NCI-H187 treated with DMSO at 0.1 percent for 48 hours (cell line): ENCODE results near the gene SLC1A4.
"Not testable (repeated sequence)": the region's sequence is repeated elsewhere in the genome, so short reads cannot be mapped to it uniquely, and the experiment has no call there.

Source experiments
- DNase-seq: peaks from one replicate; lab custom pipeline; 2025; lab: John Stamatoyannopoulos, UW

The SLC1A4 gene

DNA sequence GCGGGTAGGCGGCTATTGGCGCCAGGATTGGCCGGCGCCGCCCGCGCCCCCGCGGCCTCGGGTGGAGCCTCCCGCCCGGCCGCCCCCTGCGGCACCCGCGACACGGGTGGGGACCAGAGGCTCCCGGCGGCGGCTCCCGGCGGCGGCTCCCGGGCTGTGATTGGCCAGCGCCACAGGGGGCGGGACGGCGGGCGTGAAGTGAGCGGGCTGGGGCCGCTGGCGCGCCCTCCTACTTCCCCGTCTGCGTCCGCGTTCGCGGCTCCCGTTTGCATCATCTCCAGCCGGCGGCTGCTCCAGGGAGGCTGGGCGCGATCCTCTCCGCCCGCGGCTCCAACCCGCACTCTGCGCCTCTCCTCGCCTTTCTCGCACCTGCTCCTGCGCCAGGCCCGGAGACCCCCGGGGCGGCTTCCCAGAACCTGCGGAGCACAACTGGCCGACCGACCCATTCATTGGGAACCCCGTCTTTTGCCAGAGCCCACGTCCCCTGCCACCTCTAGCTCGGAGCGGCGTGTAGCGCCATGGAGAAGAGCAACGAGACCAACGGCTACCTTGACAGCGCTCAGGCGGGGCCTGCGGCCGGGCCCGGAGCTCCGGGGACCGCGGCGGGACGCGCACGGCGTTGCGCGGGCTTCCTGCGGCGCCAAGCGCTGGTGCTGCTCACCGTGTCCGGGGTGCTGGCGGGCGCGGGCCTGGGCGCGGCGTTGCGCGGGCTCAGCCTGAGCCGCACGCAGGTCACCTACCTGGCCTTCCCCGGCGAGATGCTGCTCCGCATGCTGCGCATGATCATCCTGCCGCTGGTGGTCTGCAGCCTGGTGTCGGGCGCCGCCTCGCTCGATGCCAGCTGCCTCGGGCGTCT, at the start of gene SLC1A4:
Gene SLC1A4, plus strand, starts transcription at position 274 of the 856 bp plus-strand sequence. Its CDS starts 245 bp downstream, at position 519.
- DNase-seq = peak; percentile 92

DNA sequence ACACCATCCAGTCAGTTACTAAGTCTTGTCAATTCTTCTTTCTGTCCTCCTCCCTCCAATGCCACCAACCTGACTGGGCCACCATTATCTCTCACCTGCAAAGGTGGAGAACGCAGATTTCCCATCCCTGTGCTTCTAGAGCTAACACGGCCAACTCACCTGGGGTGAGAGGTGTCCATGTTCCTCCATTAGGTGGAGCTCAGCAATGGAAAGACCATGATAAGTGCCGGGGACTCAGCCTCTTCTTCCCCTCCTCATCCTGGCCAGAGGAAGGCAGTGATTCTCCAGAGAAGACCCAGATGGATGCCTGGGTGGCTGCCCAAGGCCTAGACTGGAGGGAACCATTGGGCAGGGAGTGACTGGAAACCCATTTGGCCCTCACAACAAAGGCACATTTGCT, 48.1 kb upstream of the SLC1A4 start:
- DNase-seq = no peak

GRCh38 chr2:64941801-64942200, 47.4 kb upstream of the SLC1A4 start:
- DNase-seq = no peak

GRCh38 chr2:64942693-64943092, 46.5 kb upstream of the SLC1A4 start:
- DNase-seq = no peak

DNA sequence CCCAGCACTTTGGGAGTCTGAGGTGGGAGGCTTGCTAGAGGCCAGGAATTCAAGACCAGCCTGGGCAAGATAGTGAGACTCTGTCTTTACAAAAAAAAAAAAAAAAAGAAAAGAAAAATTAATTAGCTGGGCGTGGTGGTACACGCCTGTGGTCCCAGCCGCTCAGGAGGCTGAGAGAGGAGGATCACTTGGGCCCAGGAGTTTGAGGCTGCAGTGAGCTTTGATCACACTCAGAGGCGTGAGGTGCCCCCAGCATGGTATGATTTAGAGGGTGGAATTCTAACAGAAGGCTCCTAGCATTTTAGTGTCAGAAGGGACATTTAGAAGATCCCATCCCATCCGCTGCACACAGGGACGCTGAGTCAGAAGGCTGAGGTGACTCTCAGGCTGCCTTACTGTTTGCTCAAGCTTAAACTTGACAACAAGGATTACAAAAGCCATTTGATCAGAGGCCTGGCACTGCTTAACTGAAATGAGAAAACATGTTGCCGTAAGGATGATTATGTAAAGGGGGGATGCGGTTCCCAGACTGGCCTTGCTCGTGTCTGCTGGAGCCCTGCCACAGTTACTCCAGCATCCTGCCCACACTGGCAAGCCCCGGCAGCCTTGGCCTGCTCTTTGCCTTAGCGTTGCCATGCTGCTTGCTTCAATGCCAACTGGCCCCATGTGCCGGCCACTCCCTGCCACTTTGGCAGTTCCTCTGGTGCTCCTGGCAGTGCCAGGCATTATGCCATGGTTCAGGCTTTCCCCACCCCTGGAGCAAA, 45.6 kb upstream of the SLC1A4 start:
- DNase-seq = no peak

- no peak for DNase-seq
Observed at GRCh38 chr2:64944484-64944883, 44.7 kb upstream of the SLC1A4 start.

DNA sequence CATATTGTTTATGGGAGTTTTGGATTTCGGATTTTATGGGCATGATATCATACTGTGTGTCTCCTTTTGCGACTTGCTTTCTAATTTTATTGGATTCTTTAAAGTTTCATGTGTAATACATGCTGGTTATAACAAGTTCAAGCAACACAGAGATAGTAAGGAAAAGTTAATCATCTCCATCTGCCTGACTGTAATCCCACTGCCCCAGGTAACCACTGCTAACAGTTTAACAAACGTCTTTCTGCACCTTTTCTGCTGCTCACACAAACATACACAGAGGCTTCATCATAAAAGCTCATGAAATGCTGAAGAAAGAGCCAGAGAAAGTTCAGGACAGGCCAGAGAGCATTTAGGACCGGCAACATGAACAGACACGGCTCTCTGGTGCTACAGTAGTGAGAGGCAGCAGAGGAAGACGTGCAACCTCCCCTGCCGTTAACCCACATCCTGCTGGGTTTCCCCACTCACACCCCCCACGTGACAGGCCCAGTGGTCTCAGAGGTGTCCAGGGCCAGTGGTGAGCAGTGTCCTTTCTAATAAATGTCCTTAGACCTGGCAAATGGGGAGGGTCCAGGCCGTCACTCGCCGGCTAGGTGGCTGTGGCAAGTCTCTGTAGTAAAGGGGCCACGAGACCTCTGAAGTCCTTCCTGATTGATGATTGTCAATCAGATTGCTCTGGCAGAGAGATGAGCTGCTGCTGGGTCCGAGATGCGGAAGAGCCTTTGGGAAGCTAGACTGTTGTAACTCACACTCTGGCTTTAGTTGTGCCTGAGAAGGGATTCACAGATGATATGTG, 43.0 kb upstream of the SLC1A4 start:
- DNase-seq = no peak

DNA sequence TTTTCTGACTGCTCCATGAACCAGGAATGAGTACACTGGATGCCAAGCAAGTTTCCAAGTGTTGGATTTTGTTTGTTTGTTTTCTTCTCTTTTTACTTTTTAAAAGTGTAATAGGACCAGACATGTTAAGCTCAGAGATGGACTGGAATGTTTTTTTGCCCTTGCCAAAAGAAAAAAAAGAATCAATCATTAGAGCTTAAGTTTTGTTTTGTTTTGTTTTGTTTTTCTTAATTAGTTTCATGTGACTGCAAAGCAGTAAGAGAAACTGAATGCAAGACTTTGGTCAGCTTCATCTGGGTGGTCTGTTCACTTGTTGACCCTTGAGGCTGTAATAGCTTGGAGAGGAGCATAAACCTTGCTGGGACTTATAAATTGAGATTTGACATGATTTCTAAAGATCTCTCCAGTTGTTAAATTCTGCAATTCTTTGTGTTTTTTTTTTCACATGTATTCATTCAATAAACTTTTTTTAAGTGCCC, 42.4 kb upstream of the SLC1A4 start:
- no peak for DNase-seq

DNA sequence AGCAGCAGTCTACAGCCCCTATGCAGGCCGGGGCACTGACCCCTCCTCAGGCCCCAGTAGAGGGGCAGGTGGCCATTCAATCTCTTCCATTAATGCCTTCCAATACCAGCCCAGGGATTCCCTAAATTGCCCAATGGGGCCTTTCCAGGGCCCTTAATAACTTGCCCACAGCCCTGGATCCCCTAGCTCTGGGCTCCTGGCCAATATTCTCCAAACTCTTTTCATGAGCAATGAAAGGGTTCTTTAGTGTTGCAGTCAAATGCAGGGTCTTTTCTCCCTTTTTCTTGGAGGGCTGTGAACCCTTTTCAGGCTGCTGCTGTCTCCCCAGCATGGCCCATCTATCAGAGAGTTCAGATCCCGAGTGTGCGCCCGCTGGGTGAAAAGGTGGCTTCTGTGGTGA, 41.3 kb upstream of the SLC1A4 start:
- DNase-seq = no peak

DNA sequence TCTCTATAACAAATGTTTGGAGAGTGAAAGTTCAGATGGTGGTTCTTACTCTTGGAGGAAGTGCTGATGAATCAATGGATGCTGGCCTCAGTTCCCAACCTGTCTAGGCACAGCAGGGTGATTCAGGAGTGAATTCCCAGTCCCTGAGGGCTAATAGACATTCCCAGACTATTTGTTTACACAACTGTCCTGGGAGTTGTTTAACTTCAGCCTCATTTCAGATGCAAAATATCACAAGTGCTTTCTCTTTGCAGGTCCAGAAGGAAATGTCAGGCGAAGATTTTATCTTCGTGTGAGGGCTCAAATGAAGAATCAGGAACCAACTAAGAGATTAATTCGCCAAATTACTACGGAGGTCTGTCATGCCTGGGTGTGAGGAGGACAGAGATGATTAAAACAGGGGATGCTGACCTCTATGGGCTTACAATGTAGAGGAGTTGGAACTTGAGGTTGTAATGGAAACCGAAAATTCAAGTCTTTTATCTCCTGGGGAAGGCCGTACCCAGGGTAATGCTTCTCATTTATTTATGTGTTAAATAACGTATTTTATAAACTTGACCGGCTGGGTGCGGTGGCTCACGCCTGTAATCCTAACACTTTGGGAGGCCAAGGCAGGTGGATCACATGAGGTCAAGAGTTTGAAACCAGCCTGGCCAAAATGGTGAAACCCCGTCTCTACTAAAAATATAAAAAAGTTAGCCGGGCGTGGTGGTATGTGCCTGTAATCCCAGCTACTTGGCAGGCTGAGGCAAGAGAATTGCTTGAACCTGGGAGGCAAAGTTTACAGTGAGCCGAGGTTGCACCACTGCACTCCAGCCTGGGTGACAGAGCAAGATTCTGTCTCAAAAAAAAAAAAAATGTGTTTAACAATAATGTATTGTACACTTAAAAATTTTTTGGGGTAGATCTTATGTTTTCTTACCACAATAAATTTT, 38.7 kb upstream of the SLC1A4 start:
- no peak for DNase-seq

DNA sequence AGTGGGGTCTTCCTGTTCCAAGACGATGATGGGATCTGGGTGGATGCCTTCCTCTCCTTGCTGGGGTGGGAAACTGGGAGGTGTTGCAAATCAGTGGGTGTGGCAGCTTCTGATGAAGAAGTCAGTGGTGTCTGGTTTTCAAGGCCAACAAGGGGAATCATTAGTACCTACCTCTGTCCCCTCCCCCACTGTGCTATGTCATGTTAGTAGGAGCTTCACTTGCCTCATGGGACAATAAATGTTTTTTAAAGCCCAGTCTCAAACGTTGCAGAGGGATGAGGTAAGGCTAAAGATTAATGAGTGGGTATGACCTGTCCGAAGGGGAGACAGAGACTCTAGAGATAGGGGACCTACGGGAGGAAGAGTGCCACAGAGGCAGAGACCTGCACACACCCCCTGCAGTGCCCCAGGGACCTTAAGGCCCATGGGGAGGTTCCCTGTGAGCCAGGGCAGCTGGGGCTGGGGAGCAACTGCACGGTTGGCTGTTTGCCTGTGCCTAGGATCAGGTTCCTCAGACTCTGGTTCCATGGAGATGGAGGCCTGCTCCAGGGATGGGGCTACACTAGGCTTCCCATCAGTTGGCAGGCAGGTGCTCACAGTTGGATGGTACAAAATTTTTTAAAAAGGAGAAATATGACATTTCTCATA, 37.8 kb upstream of the SLC1A4 start:
- no peak for DNase-seq

- DNase-seq = no peak
Observed at GRCh38 chr2:64952096-64952495, 37.1 kb upstream of the SLC1A4 start.

DNA sequence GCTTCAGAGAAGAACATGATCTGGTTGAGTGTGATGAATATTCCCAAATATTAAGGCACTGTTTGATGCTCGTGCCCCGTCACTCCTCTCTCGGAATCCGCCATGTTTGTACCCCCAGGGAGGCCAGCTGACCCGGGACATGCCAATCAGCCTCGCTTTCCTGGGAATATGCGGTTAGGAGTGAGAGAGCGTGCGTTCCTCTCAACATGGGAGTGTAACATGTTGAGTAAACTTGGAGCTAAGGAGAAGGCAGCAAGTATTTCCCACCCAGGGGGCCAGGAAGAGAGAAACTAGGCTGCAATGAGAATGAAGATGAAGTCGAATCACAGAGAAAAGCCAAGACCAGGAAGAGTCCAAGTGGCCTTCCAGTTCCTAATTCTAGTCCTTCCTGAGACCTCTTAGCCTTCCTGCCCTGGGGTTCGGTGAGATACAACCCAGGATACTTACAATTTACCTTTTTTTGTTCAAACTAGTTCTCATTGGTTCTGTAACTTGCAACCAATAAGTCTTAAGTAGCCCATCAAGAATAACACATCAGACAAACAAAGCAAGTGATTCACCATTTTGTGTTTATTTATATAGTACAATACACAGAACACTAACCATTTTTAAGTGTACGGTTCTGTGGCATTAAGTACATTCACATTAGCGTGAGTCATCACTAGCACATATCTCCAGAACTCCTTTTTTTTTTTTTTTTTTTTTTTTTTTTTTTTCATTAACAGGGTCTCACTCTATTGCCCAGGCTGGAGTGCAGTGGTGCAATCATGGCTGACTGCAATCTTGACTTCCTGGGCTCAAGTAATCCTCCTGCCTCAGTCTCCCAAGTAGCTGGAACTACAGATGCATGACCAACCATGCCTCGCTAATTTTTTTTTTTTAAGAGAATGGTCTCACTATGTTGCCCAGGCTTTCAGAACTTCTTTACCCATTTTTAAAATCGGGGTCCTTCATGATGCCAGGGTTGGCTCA, 36.4 kb upstream of the SLC1A4 start:
- DNase-seq = no peak

DNA sequence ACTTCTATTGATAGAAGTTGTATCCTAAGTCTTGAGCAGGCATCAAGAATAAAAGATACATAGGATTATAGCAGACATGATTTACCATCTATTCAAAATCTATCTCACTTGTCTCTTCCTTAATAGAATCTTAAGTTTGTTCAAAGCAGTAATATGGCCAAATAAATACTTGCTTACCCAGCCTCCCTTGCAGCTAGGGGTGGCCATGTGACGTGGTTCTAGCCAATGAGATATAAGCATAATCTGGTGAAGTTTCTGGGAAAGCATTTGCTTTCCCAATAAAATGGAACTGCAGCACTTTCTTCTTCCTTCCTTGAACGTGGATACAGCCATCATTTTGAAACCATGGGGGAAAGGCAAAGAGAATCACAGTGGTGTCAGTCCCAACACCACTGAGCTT, 33.7 kb upstream of the SLC1A4 start:
- DNase-seq = no peak

DNA sequence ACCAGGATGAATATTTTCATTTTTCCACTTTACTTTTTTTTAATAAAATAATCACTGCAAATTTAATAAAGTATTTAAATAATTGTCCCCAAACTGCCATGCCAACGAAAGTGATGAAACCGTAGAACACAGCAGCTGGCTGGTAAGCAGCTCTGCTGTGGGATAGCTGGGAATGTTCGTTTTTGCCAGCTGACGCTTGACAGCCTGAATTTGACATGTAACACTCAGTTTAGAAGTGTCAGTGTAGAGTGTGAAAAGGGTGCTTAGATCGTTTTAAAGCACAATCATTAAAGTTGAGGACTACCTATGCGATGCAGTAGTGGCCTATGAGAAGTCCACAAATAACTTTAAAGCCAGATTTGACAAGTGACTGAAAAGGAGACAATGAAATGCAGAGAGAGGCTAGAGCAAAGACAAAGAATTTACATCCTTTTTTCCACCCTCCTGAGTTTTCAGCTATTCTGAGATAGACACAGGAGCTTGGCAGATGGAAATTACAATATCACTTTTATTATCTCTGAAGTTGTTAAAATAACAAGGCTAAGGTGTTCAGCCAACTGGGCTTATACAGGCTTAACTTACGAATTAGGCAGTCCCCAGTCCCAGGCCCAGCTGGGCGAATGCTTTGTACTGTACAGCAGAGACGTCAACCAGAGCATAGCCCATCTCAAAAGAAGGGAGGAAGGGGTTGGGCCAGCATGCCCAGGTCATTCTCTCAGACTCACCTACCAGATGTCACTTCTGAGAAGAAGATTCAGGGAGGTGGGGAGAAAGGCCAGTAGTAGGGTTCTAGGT, 31.9 kb upstream of the SLC1A4 start:
- no peak for DNase-seq

DNA sequence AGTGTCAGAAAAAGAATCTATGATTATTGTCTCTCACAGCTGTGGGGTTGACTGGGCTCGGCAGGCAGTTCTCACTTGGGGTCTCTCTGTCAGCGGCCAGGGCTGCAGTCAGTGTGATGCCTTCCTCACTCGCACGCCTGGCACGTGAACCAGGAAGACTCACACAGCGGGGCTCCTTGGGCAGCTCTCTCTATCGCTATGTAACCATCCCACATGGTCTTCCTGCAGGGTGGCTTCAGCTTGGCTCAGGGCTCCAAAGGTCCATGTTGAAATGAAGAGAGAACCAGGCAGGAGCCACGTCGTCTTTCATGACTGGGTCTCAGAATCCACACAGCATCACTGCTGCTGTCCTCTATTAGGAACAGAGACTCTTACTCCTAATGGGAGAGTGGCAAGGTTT, 30.6 kb upstream of the SLC1A4 start:
- DNase-seq = no peak

GRCh38 chr2:64960819-64961218, 28.4 kb upstream of the SLC1A4 start:
- DNase-seq = no peak

DNA sequence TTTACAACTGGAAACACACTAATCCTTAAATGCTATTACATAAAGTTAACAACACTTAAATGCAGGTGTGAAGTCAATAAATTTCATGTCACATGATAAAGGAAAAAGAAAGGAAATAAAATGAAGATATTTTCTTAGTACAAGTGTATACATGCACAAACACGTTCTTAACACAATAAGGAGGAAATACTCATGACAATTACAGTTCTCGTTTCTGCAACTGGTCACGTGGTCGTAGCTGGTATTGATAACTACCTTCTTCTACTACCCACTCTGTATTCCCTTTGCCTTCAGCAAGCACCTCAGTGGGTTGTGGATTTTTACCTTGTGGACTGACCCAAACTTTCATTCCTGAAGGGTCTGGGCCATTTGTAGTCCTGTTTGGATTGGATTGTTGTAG, 26.1 kb upstream of the SLC1A4 start:
- not testable (repeated sequence) for DNase-seq

DNA sequence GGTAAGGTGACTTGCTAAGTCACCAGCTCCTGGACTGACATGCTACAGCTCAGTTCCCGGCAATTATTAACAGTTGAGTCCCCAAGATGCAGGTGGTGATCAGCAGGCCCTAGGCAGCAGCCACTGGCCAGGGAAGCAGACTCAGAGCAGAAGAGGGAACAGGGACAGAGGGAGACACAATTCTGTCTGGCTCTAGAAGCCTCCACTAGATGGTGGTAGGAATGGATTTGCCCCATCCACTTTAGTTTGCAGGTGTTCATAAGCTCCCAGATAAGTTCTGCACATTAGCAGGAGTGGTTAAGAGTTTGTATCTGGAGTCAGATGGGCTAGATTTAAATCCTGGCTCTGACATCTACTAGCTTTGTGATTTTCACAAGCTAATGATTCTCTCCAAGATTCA, 25.5 kb upstream of the SLC1A4 start:
- no peak for DNase-seq
